ENCODE data around the gene ENOX2.
"Not testable (repeated sequence)": the region's sequence is repeated elsewhere in the genome, so short reads cannot be mapped to it uniquely, and the experiment has no call there.

ENOX2 gene

GRCh38 chrX:130826249-130826648 is 76.8 kb downstream of the ENOX2 start:
- Histone ChIP-seq H3K4me1 (ENCODE audit: insufficient read depth, low read length, poor library complexity, severe bottlenecking) (no peaks in the 10 kb centered on the region), H4K20me1 (ENCODE audit: insufficient read depth, low read length, poor library complexity, severe bottlenecking) (no peaks in the 10 kb centered on the region), H2AFZ (ENCODE audit: low read length) (no peak overlapping the region), H3K27me3 (ENCODE audit: insufficient read depth, low read length, poor library complexity, severe bottlenecking) (no peaks in the 10 kb centered on the region), H3K9me2 (replicated peaks; ENCODE audit: low read depth, low read length) (no peaks in the 10 kb centered on the region), H3K36me3 (ENCODE audit: insufficient read depth, low read length) (no peaks in the 10 kb centered on the region), H3K9ac (ENCODE audit: low read depth, low read length, poor library complexity, severe bottlenecking) (no peak overlapping the region), H3K4me3 (ENCODE audit: low read length, poor library complexity, severe bottlenecking) (no peak overlapping the region), H3K79me2 (ENCODE audit: insufficient read depth, low read length) (no peaks in the 10 kb centered on the region), H3K4me2 (ENCODE audit: low read depth, low read length, poor library complexity, severe bottlenecking) (no peak overlapping the region), H3K9me3 (ENCODE audit: insufficient read depth, low read depth, low read length) (no peaks in the 10 kb centered on the region), H3F3A (ENCODE audit: low read depth) (no peaks in the 10 kb centered on the region)
- TF ChIP-seq EZH2phosphoT487 (IDR thresholded peaks at IDR 0.05; ENCODE audit: borderline replicate concordance) (no peak), CTCF (conservative IDR thresholded peaks at IDR 0.05; ENCODE audit: low read length) (no peak)

GRCh38 chrX:130825525-130825924 is 77.5 kb downstream of the ENOX2 start:
- no peak overlapping the region for H2AFZ ChIP-seq (ENCODE audit: low read length)
- TF ChIP-seq CTCF (conservative IDR thresholded peaks at IDR 0.05; ENCODE audit: low read length) (no peak), EZH2phosphoT487 (IDR thresholded peaks at IDR 0.05; ENCODE audit: borderline replicate concordance) (no peak)
- H3K9ac ChIP-seq (ENCODE audit: low read depth, low read length, poor library complexity, severe bottlenecking): no peak overlapping the region
- no peaks in the 10 kb centered on the region for H3K27me3 ChIP-seq (ENCODE audit: insufficient read depth, low read length, poor library complexity, severe bottlenecking)
- H3K4me1 ChIP-seq (ENCODE audit: insufficient read depth, low read length, poor library complexity, severe bottlenecking): no peaks in the 10 kb centered on the region
- H3F3A ChIP-seq (ENCODE audit: low read depth): no peaks in the 10 kb centered on the region
- H3K4me3 ChIP-seq (ENCODE audit: low read length, poor library complexity, severe bottlenecking): no peak overlapping the region
- no peaks in the 10 kb centered on the region for H3K9me3 ChIP-seq (ENCODE audit: insufficient read depth, low read depth, low read length)
- H3K4me2 ChIP-seq (ENCODE audit: low read depth, low read length, poor library complexity, severe bottlenecking): no peak overlapping the region
- no peaks in the 10 kb centered on the region for H4K20me1 ChIP-seq (ENCODE audit: insufficient read depth, low read length, poor library complexity, severe bottlenecking)
- H3K36me3 ChIP-seq (ENCODE audit: insufficient read depth, low read length): no peaks in the 10 kb centered on the region
- no peaks in the 10 kb centered on the region for H3K9me2 ChIP-seq (replicated peaks; ENCODE audit: low read depth, low read length)
- no peaks in the 10 kb centered on the region for H3K79me2 ChIP-seq (ENCODE audit: insufficient read depth, low read length)

- H3K4me2 ChIP-seq (ENCODE audit: low read depth, low read length, poor library complexity, severe bottlenecking); H2AFZ ChIP-seq (ENCODE audit: low read length); H3K79me2 ChIP-seq (ENCODE audit: insufficient read depth, low read length); H3K4me3 ChIP-seq (ENCODE audit: low read length, poor library complexity, severe bottlenecking); H3K9me3 ChIP-seq (ENCODE audit: insufficient read depth, low read depth, low read length); H4K20me1 ChIP-seq (ENCODE audit: insufficient read depth, low read length, poor library complexity, severe bottlenecking); H3K9me2 ChIP-seq (replicated peaks; ENCODE audit: low read depth, low read length); H3K9ac ChIP-seq (ENCODE audit: low read depth, low read length, poor library complexity, severe bottlenecking); H3F3A ChIP-seq (ENCODE audit: low read depth); H3K27me3 ChIP-seq (ENCODE audit: insufficient read depth, low read length, poor library complexity, severe bottlenecking); H3K36me3 ChIP-seq (ENCODE audit: insufficient read depth, low read length); H3K4me1 ChIP-seq (ENCODE audit: insufficient read depth, low read length, poor library complexity, severe bottlenecking): not testable (repeated sequence)
Measured at GRCh38 chrX:130819367-130819766, 83.6 kb downstream of the ENOX2 start.

GRCh38 chrX:130813932-130814331 is 89.1 kb downstream of the ENOX2 start:
- H3K9ac ChIP-seq (ENCODE audit: low read depth, low read length, poor library complexity, severe bottlenecking); H3K9me3 ChIP-seq (ENCODE audit: insufficient read depth, low read depth, low read length); H3K79me2 ChIP-seq (ENCODE audit: insufficient read depth, low read length); H4K20me1 ChIP-seq (ENCODE audit: insufficient read depth, low read length, poor library complexity, severe bottlenecking); H3K4me2 ChIP-seq (ENCODE audit: low read depth, low read length, poor library complexity, severe bottlenecking); H3K36me3 ChIP-seq (ENCODE audit: insufficient read depth, low read length); H2AFZ ChIP-seq (ENCODE audit: low read length); H3K9me2 ChIP-seq (replicated peaks; ENCODE audit: low read depth, low read length); H3K27me3 ChIP-seq (ENCODE audit: insufficient read depth, low read length, poor library complexity, severe bottlenecking); H3F3A ChIP-seq (ENCODE audit: low read depth); H3K4me3 ChIP-seq (ENCODE audit: low read length, poor library complexity, severe bottlenecking); H3K4me1 ChIP-seq (ENCODE audit: insufficient read depth, low read length, poor library complexity, severe bottlenecking): not testable (repeated sequence)
